ENCODE results near the gene CTAGE1. TPM values are rescaled to one million over a fixed set of nuclear protein-coding genes. Genes with fewer than 3 reads are reported as not detected.

CTAGE1 gene
- total RNA-seq, 1 donor from 2014 or later, result not detected

- Mint-ChIP-seq H3K4me1 (ENCODE audit: unreplicated experiment) (peaks cover 13% of the 10 kb centered on the region), H3K27me3 (peaks cover 58% of the 10 kb centered on the region), H3K4me3 (no peak overlapping the region), H3K36me3 (peaks cover 5% of the 10 kb centered on the region), H3K9me3 (peaks cover 14% of the 10 kb centered on the region), H3K27ac (no peak overlapping the region)
- TF ChIP-seq, protein P1, sequence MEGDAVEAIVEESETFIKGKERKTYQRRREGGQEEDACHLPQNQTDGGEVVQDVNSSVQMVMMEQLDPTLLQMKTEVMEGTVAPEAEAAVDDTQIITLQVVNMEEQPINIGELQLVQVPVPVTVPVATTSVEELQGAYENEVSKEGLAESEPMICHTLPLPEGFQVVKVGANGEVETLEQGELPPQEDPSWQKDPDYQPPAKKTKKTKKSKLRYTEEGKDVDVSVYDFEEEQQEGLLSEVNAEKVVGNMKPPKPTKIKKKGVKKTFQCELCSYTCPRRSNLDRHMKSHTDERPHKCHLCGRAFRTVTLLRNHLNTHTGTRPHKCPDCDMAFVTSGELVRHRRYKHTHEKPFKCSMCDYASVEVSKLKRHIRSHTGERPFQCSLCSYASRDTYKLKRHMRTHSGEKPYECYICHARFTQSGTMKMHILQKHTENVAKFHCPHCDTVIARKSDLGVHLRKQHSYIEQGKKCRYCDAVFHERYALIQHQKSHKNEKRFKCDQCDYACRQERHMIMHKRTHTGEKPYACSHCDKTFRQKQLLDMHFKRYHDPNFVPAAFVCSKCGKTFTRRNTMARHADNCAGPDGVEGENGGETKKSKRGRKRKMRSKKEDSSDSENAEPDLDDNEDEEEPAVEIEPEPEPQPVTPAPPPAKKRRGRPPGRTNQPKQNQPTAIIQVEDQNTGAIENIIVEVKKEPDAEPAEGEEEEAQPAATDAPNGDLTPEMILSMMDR (conservative IDR thresholded peaks at IDR 0.05), result no peak
- DNase-seq (ENCODE audit: extremely low spot score, unreplicated experiment), result no peak
Measured at GRCh38 chr18:22412176-22412911, 5.4 kb downstream of the CTAGE1 start.

- TF ChIP-seq, protein P1 (conservative IDR thresholded peaks at IDR 0.05), result no peak
- DNase-seq (ENCODE audit: extremely low spot score, unreplicated experiment), result no peak
- Mint-ChIP-seq H3K27me3 (peaks cover 49% of the 10 kb centered on the region), H3K4me1 (ENCODE audit: unreplicated experiment) (peaks cover 13% of the 10 kb centered on the region), H3K27ac (no peak overlapping the region), H3K9me3 (peaks cover 14% of the 10 kb centered on the region), H3K4me3 (no peak overlapping the region), H3K36me3 (peaks cover 5% of the 10 kb centered on the region)
Measured at GRCh38 chr18:22411446-22411845, 6.3 kb downstream of the CTAGE1 start.

GRCh38 chr18:22410126-22410525 is 7.6 kb downstream of the CTAGE1 start:
- Mint-ChIP-seq H3K27me3 (peaks cover 39% of the 10 kb centered on the region), H3K4me1 (ENCODE audit: unreplicated experiment) (peaks cover 13% of the 10 kb centered on the region), H3K9me3 (peaks cover 14% of the 10 kb centered on the region), H3K4me3 (no peak overlapping the region), H3K27ac (no peak overlapping the region), H3K36me3 (peaks cover 5% of the 10 kb centered on the region)
- TF ChIP-seq, protein P1 (conservative IDR thresholded peaks at IDR 0.05), result no peak
- DNase-seq (ENCODE audit: extremely low spot score, unreplicated experiment), result no peak

DNA sequence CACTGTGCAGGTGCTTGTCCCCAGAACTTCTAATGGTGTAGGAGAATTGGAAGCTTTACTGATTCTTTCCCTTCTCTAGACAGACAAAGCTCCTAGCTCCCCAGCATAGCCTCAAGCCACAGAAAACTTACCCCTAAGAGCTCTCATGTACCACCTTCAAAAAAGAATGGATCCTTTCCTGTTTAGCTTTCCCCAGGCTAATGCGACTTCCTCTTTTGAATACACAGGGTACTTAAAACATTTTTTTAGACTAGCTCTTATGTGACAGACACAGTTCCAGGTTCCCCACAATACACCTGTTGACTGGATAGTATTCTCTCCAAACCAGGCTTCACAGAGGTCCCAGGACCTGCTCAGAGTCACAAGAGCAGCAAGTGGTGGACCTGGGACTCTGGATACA is 8.3 kb downstream of the CTAGE1 start:
- Mint-ChIP-seq H3K27me3 (peaks cover 35% of the 10 kb centered on the region), H3K4me3 (no peak overlapping the region), H3K4me1 (ENCODE audit: unreplicated experiment) (peaks cover 13% of the 10 kb centered on the region), H3K27ac (no peak overlapping the region), H3K36me3 (peaks cover 5% of the 10 kb centered on the region), H3K9me3 (peaks cover 14% of the 10 kb centered on the region)
- DNase-seq (ENCODE audit: extremely low spot score, unreplicated experiment), result no peak
- TF ChIP-seq, protein P1 (conservative IDR thresholded peaks at IDR 0.05), result no peak

GRCh38 chr18:22408059-22408458 is 9.7 kb downstream of the CTAGE1 start:
- Mint-ChIP-seq H3K4me1 (ENCODE audit: unreplicated experiment) (peaks cover 13% of the 10 kb centered on the region), H3K27ac (no peak overlapping the region), H3K27me3 (peaks cover 26% of the 10 kb centered on the region), H3K9me3 (peaks cover 14% of the 10 kb centered on the region), H3K4me3 (no peak overlapping the region), H3K36me3 (peaks cover 5% of the 10 kb centered on the region)
- no peak for DNase-seq (ENCODE audit: extremely low spot score, unreplicated experiment)
- TF ChIP-seq, protein P1 (conservative IDR thresholded peaks at IDR 0.05), result peak; percentile 47

Data from type B pancreatic cell (in vitro differentiated cells).